Ishikawa (cell line): ENCODE data around the gene CSF1.

Experiments used
- CEBPB ChIP-seq: IDR thresholded peaks from 2 replicates; pipeline ENCODE4 v1.6.1; 2012
- CREB1 ChIP-seq: IDR thresholded peaks from 2 replicates; pipeline ENCODE4 v1.6.1; 2012; ENCODE audit warnings: low read depth
- EGR1 ChIP-seq: IDR thresholded peaks from 2 replicates; pipeline ENCODE4 v1.6.1; 2012
- EP300 ChIP-seq: IDR thresholded peaks from 2 replicates; pipeline ENCODE4 v1.6.1; 2012; ENCODE audit warnings: borderline replicate concordance
- FOXM1 ChIP-seq: IDR thresholded peaks from 2 replicates; pipeline ENCODE4 v1.6.1; 2012; ENCODE audit warnings: low read depth, borderline replicate concordance
- NFIC ChIP-seq: IDR thresholded peaks from 2 replicates; pipeline ENCODE4 v1.6.1; 2012
- RAD21 ChIP-seq: IDR thresholded peaks from 2 replicates; pipeline ENCODE4 v1.6.1; 2012; ENCODE audit warnings: low read depth
- TAF1 ChIP-seq: IDR thresholded peaks from 2 replicates; pipeline ENCODE4 v1.6.1; 2012; ENCODE audit warnings: low read depth, mild to moderate bottlenecking
- TCF12 ChIP-seq: IDR thresholded peaks from 2 replicates; pipeline ENCODE4 v1.6.1; 2012; ENCODE audit warnings: low read depth
- TEAD4 ChIP-seq: IDR thresholded peaks from 2 replicates; pipeline ENCODE4 v1.6.1; 2012
- YY1 ChIP-seq: IDR thresholded peaks from 2 replicates; pipeline ENCODE4 v1.6.1; 2012; ENCODE audit warnings: low read depth
- ZBTB7A ChIP-seq: IDR thresholded peaks from 2 replicates; pipeline ENCODE4 v1.6.1; 2012; ENCODE audit warnings: low read depth
- TF ChIP-seq, protein P1 (sequence below): IDR thresholded peaks from 2 replicates; pipeline ENCODE4 v1.6.1; 2012; ENCODE audit warnings: low read depth, mild to moderate bottlenecking
- TF ChIP-seq, protein P2 (sequence below): IDR thresholded peaks from 2 replicates; pipeline ENCODE4 v1.6.1; 2012
- TF ChIP-seq, protein P3 (sequence below): IDR thresholded peaks from 2 replicates; pipeline ENCODE4 v1.6.1; 2012

The CSF1 gene

DNA sequence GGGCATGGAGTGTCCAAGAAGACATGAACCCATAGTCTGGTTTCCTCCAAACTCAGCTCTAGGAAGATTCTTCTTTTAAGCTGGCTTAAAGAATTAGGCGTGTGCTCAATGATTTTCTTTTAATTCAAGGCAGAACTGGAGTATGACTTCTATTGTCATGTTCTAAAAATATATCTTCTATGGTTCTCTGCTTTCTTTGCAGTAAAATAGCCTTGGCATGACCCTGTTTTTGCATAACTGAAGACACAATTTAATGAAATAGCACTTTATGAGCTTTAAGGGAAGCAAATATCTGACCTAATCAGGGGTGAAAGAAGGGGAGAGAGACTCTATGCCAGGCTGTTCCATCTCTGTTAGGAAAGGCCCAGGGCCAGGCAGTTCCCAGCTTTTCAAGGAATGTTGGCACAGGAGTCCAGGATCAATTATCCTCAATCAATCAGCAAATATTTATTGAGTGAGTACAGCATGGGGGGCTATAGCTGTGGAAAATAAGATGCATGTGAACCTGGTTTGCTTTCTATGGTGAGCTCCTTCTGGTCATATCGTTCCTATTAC lies 7.2 kb upstream of the CSF1 start:
- TF ChIP-seq TEAD4 (no peak), EGR1 (no peak), NFIC (no peak), TCF12 (no peak), CEBPB (no peak), TAF1 (no peak), EP300 (no peak), YY1 (no peak), FOXM1 (no peak), ZBTB7A (no peak), CREB1 (no peak), RAD21 (no peak)
- TF ChIP-seq, protein P1, sequence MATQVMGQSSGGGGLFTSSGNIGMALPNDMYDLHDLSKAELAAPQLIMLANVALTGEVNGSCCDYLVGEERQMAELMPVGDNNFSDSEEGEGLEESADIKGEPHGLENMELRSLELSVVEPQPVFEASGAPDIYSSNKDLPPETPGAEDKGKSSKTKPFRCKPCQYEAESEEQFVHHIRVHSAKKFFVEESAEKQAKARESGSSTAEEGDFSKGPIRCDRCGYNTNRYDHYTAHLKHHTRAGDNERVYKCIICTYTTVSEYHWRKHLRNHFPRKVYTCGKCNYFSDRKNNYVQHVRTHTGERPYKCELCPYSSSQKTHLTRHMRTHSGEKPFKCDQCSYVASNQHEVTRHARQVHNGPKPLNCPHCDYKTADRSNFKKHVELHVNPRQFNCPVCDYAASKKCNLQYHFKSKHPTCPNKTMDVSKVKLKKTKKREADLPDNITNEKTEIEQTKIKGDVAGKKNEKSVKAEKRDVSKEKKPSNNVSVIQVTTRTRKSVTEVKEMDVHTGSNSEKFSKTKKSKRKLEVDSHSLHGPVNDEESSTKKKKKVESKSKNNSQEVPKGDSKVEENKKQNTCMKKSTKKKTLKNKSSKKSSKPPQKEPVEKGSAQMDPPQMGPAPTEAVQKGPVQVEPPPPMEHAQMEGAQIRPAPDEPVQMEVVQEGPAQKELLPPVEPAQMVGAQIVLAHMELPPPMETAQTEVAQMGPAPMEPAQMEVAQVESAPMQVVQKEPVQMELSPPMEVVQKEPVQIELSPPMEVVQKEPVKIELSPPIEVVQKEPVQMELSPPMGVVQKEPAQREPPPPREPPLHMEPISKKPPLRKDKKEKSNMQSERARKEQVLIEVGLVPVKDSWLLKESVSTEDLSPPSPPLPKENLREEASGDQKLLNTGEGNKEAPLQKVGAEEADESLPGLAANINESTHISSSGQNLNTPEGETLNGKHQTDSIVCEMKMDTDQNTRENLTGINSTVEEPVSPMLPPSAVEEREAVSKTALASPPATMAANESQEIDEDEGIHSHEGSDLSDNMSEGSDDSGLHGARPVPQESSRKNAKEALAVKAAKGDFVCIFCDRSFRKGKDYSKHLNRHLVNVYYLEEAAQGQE = no peak
- TF ChIP-seq, protein P2, sequence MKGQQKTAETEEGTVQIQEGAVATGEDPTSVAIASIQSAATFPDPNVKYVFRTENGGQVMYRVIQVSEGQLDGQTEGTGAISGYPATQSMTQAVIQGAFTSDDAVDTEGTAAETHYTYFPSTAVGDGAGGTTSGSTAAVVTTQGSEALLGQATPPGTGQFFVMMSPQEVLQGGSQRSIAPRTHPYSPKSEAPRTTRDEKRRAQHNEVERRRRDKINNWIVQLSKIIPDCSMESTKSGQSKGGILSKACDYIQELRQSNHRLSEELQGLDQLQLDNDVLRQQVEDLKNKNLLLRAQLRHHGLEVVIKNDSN = no peak
- TF ChIP-seq, protein P3, sequence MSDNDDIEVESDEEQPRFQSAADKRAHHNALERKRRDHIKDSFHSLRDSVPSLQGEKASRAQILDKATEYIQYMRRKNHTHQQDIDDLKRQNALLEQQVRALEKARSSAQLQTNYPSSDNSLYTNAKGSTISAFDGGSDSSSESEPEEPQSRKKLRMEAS = no peak

GRCh38 chr1:109904105-109904817 lies 6.4 kb upstream of the CSF1 start:
- no peak for TF ChIP-seq RAD21
- TF ChIP-seq YY1 = no peak
- TF ChIP-seq TCF12 = no peak
- TF ChIP-seq EP300 = no peak
- TF ChIP-seq NFIC = no peak
- TF ChIP-seq TEAD4 = no peak
- no peak for TF ChIP-seq EGR1
- TF ChIP-seq, protein P2 = no peak
- TF ChIP-seq FOXM1 = no peak
- TF ChIP-seq, protein P3 = no peak
- TF ChIP-seq TAF1 = no peak
- no peak for TF ChIP-seq CREB1
- TF ChIP-seq, protein P1 = no peak
- no peak for TF ChIP-seq CEBPB
- no peak for TF ChIP-seq ZBTB7A

DNA sequence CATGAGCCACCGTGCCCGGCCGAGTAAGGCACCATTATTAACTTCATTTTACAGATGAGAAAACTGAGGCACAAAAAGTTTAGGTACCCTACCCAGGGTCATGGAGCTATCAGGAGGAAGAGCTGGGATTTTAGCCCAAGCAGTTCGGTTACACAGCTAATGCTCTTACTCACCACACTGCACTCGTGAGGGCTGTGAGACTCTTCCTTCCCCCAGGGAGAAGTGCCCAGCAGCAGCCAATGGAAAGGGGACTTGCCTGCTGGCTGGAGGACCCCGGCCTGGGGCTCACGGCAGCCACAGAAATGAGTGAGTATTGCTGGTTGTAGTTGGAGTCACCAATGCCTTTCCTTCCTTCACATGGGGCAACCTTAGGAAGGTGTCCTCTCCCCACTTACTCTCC lies 5.2 kb upstream of the CSF1 start:
- TF ChIP-seq, protein P1 = no peak
- TF ChIP-seq, protein P2 = no peak
- TF ChIP-seq TAF1 = no peak
- TF ChIP-seq CEBPB = no peak
- TF ChIP-seq FOXM1 = no peak
- no peak for TF ChIP-seq TCF12
- TF ChIP-seq CREB1 = no peak
- no peak for TF ChIP-seq ZBTB7A
- no peak for TF ChIP-seq NFIC
- TF ChIP-seq, protein P3 = no peak
